NCI-H2196 (cell line): ENCODE results near the gene GIGYF1.

Experiments used
- DNase-seq: peaks from one replicate; lab custom pipeline; 2025; ENCODE audit not compliant: unreplicated experiment; lab: John Stamatoyannopoulos, UW

GIGYF1 gene

GRCh38 chr7:100640517-100641440 lies 53.3 kb downstream of the GIGYF1 start:
- DNase-seq: no peak

GRCh38 chr7:100639995-100640516 lies 54.0 kb downstream of the GIGYF1 start:
- no peak for DNase-seq

GRCh38 chr7:100632951-100633717 lies 60.9 kb downstream of the GIGYF1 start:
- peak; percentile 45 for DNase-seq

- DNase-seq: no peak
These were observed 64.0 kb downstream of the GIGYF1 start for GRCh38 chr7:100630066-100630465.
